Stimulated activated CD8-positive, alpha-beta memory T cell treated with anti-CD3 and anti-CD28 coated beads, Interleukin-2, amount 100 ng/mL, for 1 hour (primary cell): ENCODE measurements around the gene BRS3.

Source experiments
- DNase-seq, 2 donors: peaks; one replicate each; pipeline ENCODE4 v3.0.0-alpha.2; 2020; ENCODE audit warnings: low read depth in 2 of 2

The BRS3 gene

DNA sequence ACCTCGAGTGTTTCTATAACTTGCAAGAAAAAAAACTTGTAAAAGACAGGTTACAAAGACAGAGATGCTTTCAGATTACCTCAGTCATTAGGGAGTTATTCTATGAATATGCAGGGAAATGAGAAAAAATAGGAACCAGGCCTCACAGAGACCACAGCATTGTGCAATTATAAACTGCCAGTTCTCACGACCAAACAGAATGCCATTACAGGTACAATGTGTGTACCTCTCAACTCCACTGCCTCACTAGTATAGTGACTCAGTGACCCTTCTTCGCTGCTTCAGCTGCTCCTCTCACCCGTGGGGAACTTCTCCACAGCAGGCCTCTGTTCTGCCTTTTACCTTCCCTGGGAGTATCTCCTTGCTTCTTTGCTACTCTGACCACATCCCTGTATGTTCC is 7.3 kb downstream of the BRS3 start:
- DNase-seq = no peak

GRCh38 chrX:136496186-136496763 is 8.5 kb downstream of the BRS3 start:
- DNase-seq = no peak

- peak; percentile 55 to 69 for DNase-seq
These were observed 9.2 kb downstream of the BRS3 start for GRCh38 chrX:136496764-136497555.

DNA sequence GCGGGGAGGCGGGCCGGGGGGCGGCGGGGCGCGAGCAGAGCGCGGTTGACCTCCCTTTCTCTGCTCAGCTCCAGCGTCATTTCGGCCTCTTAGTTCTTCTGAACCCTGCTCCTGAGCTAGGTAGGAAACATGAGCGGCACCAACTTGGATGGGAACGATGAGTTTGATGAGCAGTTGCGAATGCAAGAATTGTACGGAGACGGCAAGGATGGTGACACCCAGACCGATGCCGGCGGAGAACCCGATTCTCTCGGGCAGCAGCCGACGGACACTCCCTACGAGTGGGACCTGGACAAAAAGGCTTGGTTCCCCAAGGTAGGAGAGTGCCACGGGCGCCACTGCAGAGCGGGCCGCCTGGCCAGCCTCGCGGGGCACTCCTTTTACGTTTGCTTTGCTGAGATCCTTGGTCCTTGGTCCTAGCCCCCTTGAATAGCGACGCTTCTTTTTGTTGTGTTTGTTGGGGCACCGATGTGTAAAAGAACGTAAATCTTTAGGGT is 9.9 kb downstream of the BRS3 start, which contains the start of gene HTATSF1:
Gene HTATSF1 (plus strand): TSS at position 37 of the 497 bp plus-strand sequence. CDS start 93 bp downstream, at position 130.
- no peak for DNase-seq

DNA sequence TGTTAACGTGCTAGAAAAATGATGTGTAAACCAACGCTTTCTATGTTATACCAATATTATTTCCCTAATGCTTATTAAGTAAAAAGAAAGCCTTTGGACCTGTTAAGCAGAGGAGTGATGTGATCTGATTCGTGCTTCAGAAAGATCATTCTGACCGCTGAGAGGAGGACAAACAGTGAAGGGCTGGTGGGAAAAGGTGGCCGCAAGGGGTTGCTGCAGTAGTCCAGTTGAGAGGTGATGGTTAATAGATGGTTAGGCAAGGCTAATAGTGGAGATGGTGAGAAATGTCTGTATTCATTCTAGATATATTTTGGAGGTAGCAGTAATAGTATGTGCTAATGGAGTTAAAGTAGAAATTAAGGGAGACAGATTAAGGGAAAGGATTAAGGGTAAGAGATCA is 31.3 kb downstream of the BRS3 start:
- DNase-seq = no peak

- no peak for DNase-seq
These were observed 36.0 kb downstream of the BRS3 start for GRCh38 chrX:136523770-136524169.

GRCh38 chrX:136525738-136526606 is 38.2 kb downstream of the BRS3 start:
- no peak for DNase-seq

- no peak for DNase-seq
These were observed 41.0 kb downstream of the BRS3 start for GRCh38 chrX:136528645-136529315.

GRCh38 chrX:136529795-136530194 is 42.0 kb downstream of the BRS3 start:
- DNase-seq = no peak

DNA sequence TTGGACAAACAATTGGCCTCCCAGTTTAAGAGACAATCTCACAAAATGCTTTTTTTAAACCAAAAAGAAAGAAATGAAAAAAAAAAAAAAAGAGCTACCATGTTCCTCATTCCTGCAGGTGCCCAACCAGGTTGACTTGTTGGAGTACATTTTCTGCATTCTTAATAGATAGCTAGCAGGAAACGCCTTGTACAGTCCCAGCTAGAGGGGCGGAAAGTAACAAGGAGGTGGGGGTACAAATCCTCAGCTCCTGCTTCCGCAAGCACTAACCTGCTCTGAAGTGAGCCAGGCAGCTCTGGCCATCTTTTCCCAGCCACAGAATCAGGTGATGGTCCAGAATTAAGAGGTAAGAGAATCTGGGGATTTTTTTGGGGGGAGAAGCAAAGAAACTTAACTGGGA is 44.2 kb downstream of the BRS3 start, which contains the start of gene VGLL1:
Gene VGLL1 (plus strand): TSS at position 265 of the 400 bp plus-strand sequence. CDS start 3,806 bp downstream, outside the sequence.
- DNase-seq = no peak

- no peak for DNase-seq
These were observed 46.4 kb downstream of the BRS3 start for GRCh38 chrX:136534131-136534530.

DNA sequence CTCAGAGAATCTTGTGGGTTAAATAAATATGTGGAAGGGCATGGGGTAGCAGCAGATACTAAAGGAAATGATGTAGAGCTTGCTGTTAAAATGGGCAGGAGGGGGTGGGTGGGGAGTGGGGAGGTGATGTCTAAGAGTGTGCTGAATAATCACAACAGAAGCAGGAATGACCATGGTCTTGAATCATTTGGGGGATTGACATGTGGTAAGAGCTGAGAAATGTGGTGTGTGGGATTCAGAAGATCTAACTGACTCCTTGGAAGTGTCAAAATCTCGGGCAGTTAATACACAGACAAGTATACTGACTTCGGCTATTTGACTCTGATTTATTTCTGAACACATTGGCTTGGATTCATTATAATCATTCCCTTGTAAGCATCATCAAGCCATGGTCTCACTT is 51.1 kb downstream of the BRS3 start:
- no peak for DNase-seq

- no peak for DNase-seq
These were observed 52.5 kb downstream of the BRS3 start for GRCh38 chrX:136540226-136540625.

DNA sequence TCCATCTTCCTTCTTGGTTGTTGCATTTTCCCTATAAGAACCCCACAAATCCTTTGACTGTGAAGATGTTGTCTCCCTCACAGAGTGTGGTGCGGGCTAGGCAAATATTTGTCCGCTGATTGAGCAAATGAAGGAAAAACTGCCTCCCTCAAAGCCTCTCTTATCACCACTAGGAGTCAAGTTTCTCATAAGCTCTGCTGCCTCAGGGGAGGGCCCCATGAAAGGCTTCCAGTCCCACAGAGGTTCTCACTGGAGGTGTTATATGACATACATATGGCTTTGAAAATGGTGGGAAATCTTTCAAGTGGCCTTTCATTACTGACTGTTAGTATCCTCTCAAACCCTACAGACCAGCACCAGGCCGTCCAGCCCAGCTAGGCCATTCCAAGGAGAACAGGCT is 53.5 kb downstream of the BRS3 start:
- no peak for DNase-seq

DNA sequence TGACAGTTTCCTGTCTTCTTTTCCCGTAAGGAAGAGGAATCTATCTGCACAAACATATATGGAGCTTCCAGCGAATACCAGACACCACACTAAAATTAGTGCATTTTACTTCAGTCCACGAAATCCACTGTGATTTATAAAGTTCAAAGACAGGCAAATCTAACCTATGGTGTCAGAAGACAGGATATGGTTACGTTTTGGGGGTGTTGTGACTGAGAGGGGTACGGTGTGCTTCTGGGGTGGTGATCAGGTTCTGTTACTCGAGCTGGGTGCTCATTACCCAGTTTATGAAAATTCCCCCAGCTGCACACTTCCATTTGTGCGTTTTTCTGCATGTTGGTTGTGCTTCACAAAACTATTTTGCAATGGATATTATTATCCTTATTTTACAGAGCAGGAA is 54.5 kb downstream of the BRS3 start:
- no peak for DNase-seq
